Adrenal gland (tissue), 12 donors: Measurements from ENCODE around the gene TUBA1A. TPM values are rescaled to one million over a fixed set of nuclear protein-coding genes. Genes with fewer than 3 reads are reported as not detected.
A peak's percentile ranks its signal among the peaks of the same experiment; 100 is the strongest.

Experiments
- DNase-seq, 7 donors: peaks; one replicate each; pipeline ENCODE4 v3.0.0-alpha.2; 2019 to 2020
- H3K27ac ChIP-seq, 5 donors: fragments of 200-600 bp; sonication (generic) in 4 of 5; 1 replicate in 3 of 5; 2 replicates in 2 of 5; pipeline versions ENCODE4 v1.5.1 to v1.8.0; 2016 to 2020; ENCODE audit warnings: mild to moderate bottlenecking in 1 of 5
- H3K27me3 ChIP-seq: fragments of 200-600 bp; 2 replicates; pipeline ENCODE4 v1.8.0; 2021
- H3K36me3 ChIP-seq, 2 donors: fragments of 200-600 bp; replicated peaks in 1 of 2; 1 replicate in 1 of 2; 2 replicates in 1 of 2; pipeline versions ENCODE4 v1.5.1 to v1.8.0; 2018 to 2022
- H3K4me1 ChIP-seq, 2 donors: fragments of 200-600 bp; replicated peaks in 1 of 2; 1 replicate in 1 of 2; 2 replicates in 1 of 2; pipeline versions ENCODE4 v1.5.1 to v1.8.0; 2018 to 2021
- H3K4me3 ChIP-seq, 4 donors: fragments of 200-600 bp; sonication (generic) in 3 of 4; one replicate each; pipeline ENCODE4 v1.5.1; 2016 to 2018
- H3K9me3 ChIP-seq, 3 donors: fragments of 200-600 bp; sonication (generic) in 1 of 3; replicated peaks in 1 of 3; 1 replicate in 2 of 3; 2 replicates in 1 of 3; pipeline versions ENCODE4 v1.5.1 to v1.8.0; 2016 to 2021
- POLR2A ChIP-seq, 2 donors: fragments of 450-650 bp; IDR thresholded peaks; one replicate each; pipeline ENCODE4 v1.6.1; 2017; ENCODE audit warnings: antibody characterized with exemption in 2 of 2, mild to moderate bottlenecking in 2 of 2, moderate library complexity in 1 of 2
- WGBS, 4 donors: extraction: QIAGEN DNeasy Blood & Tissue Kit in 2 of 4; methylation state at CpG; one replicate each; pipeline versions ENCODE4 v1.1.5 to v1.1.7; 2013 to 2017; 5-methylcytosine and 5-hydroxymethylcytosine counted together
- intact Hi-C, 2 donors: fragments of 100-400 bp; cut with DNase I; formaldehyde crosslinking; loops; one replicate each; pipeline versions ENCODE4 v1.14.1 to v1.15.0; 2022 to 2023
- polyA plus RNA-seq, 3 donors: library from polyadenylated mRNA; stranded (reverse); fragments of 200-250 nt in 2 of 3; fragments of 350-450 nt in 1 of 3; fragmentation: Illumina TruSeq in 1 of 3; extraction: RNeasy Lipid Tissue Mini Kit (QIAGEN cat#74804) in 1 of 3; gene quantifications; one replicate each; pipeline ENCODE4 v1.2.3, GENCODE V29; 2013 to 2014
- total RNA-seq, 9 donors: library from RNA; depleted of rRNA in 4 of 9; stranded (reverse); fragments of >200 nt in 4 of 9; fragments of 120-200 nt in 1 of 9; fragmentation: NEBNext Ultra II Directional in 1 of 9; extraction: Animal tissue kit (Norgen Biotek cat#: 25700) in 1 of 9; gene quantifications; one replicate each; pipeline versions ENCODE4 v1.1.0 to v1.2.4, GENCODE V29; 2013 to 2023
- TF ChIP-seq, protein P1 (sequence below), 6 experiments: fragments of 450-650 bp in 4 of 6; fragments of 200-600 bp in 2 of 6; sonication (generic) in 1 of 6; IDR thresholded peaks; 1 replicate in 5 of 6; 2 replicates in 1 of 6; pipeline versions ENCODE4 v1.5.1 to v1.8.0; 2016 to 2021; ENCODE audit warnings: antibody characterized with exemption in 6 of 6, mild to moderate bottlenecking in 2 of 6, moderate library complexity in 1 of 6
- donor health status: healthy with polysubstance abuse.
- donor health status: Bipolar disorder and iron deficiency.
- donor health status: DM: yes; HTN: yes; CAD: no.
- donor health status: DM: no; HTN: no; CAD: no.
- donor health status: DM: no; HTN: no; CAD: no.
- donor health status: DM: yes; HTN: yes; CAD: no.

TUBA1A gene
- total and polyA plus RNA-seq, 12 donors = 59.1 to 315 (median 144) TPM

DNA sequence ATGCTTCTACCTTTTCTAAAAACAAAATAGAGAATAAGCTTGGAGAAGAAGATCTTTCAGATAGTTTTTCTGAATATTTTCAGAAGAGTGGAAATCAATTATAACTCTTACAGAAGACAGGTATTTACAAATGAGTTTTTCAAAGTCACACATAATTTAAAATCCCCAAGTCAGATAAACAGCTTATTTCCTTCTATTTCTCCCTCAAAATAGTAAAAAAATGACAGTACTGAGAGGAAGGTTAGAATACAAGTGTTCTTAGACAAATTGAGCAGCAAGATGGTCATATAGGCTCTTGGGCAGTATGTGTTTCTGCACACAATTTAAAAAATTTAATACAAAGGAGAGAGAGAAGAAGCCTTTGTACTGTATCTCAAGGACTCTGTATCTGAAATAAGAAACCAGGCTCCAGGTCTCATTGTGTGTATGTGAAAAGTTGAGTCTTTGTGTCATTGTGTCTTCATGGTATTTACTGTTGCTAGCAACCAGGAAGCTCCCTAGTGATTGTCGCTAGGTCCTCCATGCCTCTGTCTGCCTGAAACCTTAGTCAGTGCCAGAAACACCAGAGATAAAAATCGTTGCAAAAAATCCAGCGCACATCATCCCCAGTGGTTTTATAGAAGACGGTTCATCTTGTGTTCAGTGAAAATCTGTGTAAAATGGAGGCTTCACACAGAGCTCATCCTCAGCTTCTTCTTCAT is 12.9 kb upstream of the TUBA1A start:
- WGBS, 4 donors = 11 to 23% (median 20%) methylated on average over 4 of the region's 4 CpGs
- peaks cover 12 to 23% of the 10 kb centered on the region in 2 donors for H3K4me1 ChIP-seq
- intact Hi-C loops = no loop called here
- H3K27me3 ChIP-seq = no peaks in the 10 kb centered on the region
- peak overlapping the region in 1 of 4 donors; percentile 38 for H3K4me3 ChIP-seq
- DNase-seq = peak in 6 of 7 donors; percentile 36 to 78 (median 55)
- H3K27ac ChIP-seq = peak overlapping the region; percentile 74 to 92 (median 77)
- H3K9me3 ChIP-seq = no peaks in the 10 kb centered on the region
- TF ChIP-seq POLR2A (IDR thresholded peaks at IDR 0.05) = no peak
- TF ChIP-seq, protein P1, sequence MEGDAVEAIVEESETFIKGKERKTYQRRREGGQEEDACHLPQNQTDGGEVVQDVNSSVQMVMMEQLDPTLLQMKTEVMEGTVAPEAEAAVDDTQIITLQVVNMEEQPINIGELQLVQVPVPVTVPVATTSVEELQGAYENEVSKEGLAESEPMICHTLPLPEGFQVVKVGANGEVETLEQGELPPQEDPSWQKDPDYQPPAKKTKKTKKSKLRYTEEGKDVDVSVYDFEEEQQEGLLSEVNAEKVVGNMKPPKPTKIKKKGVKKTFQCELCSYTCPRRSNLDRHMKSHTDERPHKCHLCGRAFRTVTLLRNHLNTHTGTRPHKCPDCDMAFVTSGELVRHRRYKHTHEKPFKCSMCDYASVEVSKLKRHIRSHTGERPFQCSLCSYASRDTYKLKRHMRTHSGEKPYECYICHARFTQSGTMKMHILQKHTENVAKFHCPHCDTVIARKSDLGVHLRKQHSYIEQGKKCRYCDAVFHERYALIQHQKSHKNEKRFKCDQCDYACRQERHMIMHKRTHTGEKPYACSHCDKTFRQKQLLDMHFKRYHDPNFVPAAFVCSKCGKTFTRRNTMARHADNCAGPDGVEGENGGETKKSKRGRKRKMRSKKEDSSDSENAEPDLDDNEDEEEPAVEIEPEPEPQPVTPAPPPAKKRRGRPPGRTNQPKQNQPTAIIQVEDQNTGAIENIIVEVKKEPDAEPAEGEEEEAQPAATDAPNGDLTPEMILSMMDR (IDR thresholded peaks at IDR 0.05) = no peak
- no peaks in the 10 kb centered on the region for H3K36me3 ChIP-seq

DNA sequence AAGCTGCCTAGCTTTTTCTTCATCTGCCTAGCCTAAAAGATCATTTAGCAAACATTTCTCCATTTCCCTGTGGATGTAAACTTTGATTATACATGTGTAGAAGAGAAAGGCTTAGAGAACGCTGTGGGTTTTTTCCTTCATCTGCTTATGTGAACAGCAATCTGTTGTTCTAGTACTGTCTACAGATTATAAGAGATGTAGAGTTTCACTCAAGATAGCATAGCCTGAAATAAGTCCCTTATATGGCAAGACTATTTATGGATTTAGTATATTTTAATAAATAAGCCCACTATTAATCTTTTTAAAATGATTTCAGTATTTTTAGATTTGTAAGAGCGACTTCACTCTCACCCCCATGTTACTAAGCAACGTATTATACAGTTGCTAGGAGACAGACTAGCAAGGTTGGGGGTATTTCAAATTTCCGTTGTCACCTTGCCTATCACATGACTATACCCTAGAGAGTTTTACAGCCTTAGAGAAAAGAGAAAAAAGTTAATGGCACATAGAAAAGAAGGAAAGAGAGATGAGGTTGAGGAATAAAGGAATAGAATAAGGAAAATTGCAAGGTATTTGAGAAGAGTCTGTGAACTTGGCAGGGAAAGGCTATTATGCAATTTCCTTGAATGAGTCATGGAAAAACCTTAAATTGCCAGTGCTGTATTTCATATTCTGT is 12.2 kb upstream of the TUBA1A start:
- 2 to 5% (median 4%) methylated on average over 4 of the region's 4 CpGs for WGBS, 4 donors
- H3K4me1 ChIP-seq = peaks cover 12 to 23% of the 10 kb centered on the region in 2 donors
- H3K9me3 ChIP-seq = no peaks in the 10 kb centered on the region
- peak overlapping the region in 1 of 4 donors; percentile 38 for H3K4me3 ChIP-seq
- intact Hi-C loops = no loop called here
- peak overlapping the region; percentile 74 to 92 (median 77) for H3K27ac ChIP-seq
- no peaks in the 10 kb centered on the region for H3K36me3 ChIP-seq
- DNase-seq = peak in 3 of 7 donors; percentile 15 to 36 (median 18)
- TF ChIP-seq, protein P1 (IDR thresholded peaks at IDR 0.05) = no peak
- TF ChIP-seq POLR2A (IDR thresholded peaks at IDR 0.05) = no peak
- no peaks in the 10 kb centered on the region for H3K27me3 ChIP-seq

DNA sequence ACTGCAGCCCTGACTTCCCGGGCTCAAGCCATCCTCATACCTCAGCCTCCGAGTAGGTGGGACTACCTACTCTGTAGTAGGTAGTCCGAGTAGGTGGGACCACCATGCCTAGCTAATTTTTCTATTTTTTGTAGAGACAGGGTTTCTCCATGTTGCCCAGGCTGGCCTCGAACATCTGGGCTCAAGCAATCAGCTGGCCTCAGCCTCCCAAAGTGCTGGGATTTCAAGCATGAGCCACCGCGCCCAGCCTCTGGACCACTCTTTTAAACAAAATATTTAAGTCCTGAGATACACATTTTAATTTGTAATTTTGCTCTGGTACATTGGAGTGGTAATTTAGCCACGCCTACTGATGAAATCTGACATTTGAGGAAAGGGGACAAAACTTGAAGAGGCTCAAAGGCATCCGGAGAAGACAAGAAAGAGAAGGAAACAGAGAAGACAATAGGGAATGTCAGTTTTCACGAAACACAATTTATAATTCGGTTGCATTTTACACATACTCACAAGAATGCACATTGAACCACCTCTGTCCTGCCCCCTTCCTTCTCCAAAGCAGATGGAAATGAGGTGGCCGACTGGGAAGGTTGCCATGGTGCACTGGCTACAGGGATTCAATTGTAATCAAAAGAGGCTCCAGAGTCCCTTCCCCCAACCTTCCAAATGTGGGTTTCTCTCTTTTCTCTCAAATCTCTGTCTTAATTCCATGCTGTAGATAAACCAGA is 9.7 kb upstream of the TUBA1A start:
- WGBS, 4 donors = 75 to 80% (median 77%) methylated on average over 11 of the region's 11 CpGs

More for the DNA sequence above, 9.7 kb upstream of the TUBA1A start:
- H3K36me3 ChIP-seq = no peaks in the 10 kb centered on the region
- H3K27ac ChIP-seq = no peak overlapping the region
- DNase-seq = peak; percentile 52 to 80 (median 66)
- intact Hi-C loops = no loop called here
- no peaks in the 10 kb centered on the region for H3K9me3 ChIP-seq
- H3K4me1 ChIP-seq = peaks cover 12 to 23% of the 10 kb centered on the region in 2 donors
- no peak for TF ChIP-seq POLR2A (IDR thresholded peaks at IDR 0.05)
- TF ChIP-seq, protein P1 (IDR thresholded peaks at IDR 0.05) = no peak
- no peak overlapping the region for H3K4me3 ChIP-seq
- no peaks in the 10 kb centered on the region for H3K27me3 ChIP-seq
